H9 (cell line): ENCODE results near the gene HIGD1B. TPM values are rescaled to one million over a fixed set of nuclear protein-coding genes. Genes with fewer than 3 reads are reported as not detected.

ENCODE experiments used
- DNase-seq: peaks from one replicate; pipeline ENCODE4 v3.0.0-alpha.2; 2017
- H2AFZ ChIP-seq: one replicate; pipeline ENCODE4 v1.6.1; 2013; ENCODE audit warnings: mild to moderate bottlenecking, low read length, control low read depth, moderate library complexity
- H2AK5ac ChIP-seq: 2 replicates; pipeline ENCODE4 v1.6.1; 2013; ENCODE audit warnings: low read length, control low read depth, mixed read lengths; ENCODE audit not compliant: insufficient read length
- H2BK120ac ChIP-seq: one replicate; pipeline ENCODE4 v1.6.1; 2013; ENCODE audit warnings: low read depth, mild to moderate bottlenecking, low read length, control low read depth, inconsistent platforms; ENCODE audit not compliant: poor library complexity, severe bottlenecking
- H2BK12ac ChIP-seq: 2 replicates; pipeline ENCODE4 v1.6.1; 2013; ENCODE audit warnings: low read length, control low read depth, mixed read lengths, low read depth; ENCODE audit not compliant: insufficient read length
- H2BK15ac ChIP-seq: 2 replicates; pipeline ENCODE4 v1.6.1; 2013; ENCODE audit warnings: low read depth, low read length, control low read depth
- H2BK20ac ChIP-seq: one replicate; pipeline ENCODE4 v1.6.1; 2013; ENCODE audit warnings: low read depth, mild to moderate bottlenecking, low read length, control low read depth, inconsistent platforms; ENCODE audit not compliant: poor library complexity, severe bottlenecking
- H2BK5ac ChIP-seq: 2 replicates; pipeline ENCODE4 v1.6.1; 2013; ENCODE audit warnings: low read length, control low read depth, mixed read lengths; ENCODE audit not compliant: insufficient read length
- H3K14ac ChIP-seq: 2 replicates; pipeline ENCODE4 v1.6.1; 2013; ENCODE audit warnings: low read length, control low read depth; ENCODE audit not compliant: insufficient read depth
- H3K18ac ChIP-seq: 2 replicates; pipeline ENCODE4 v1.6.1; 2013; ENCODE audit warnings: low read depth, mild to moderate bottlenecking, mixed read lengths, low read length, control low read depth; ENCODE audit not compliant: insufficient read length
- H3K23ac ChIP-seq: 2 replicates; pipeline ENCODE4 v1.6.1; 2013; ENCODE audit warnings: low read length, control low read depth, mixed read lengths, low read depth; ENCODE audit not compliant: insufficient read length
- H3K23me2 ChIP-seq: 2 replicates; pipeline ENCODE4 v1.6.1; 2013; ENCODE audit warnings: low read depth, mild to moderate bottlenecking, mixed read lengths, low read length, control low read depth; ENCODE audit not compliant: insufficient read length, poor library complexity, severe bottlenecking
- H3K27ac ChIP-seq: 2 replicates; pipeline ENCODE4 v1.5.1; 2013; ENCODE audit warnings: low read length, control low read depth, mixed read lengths, low read depth; ENCODE audit not compliant: insufficient read length
- H3K27me3 ChIP-seq: 2 replicates; pipeline ENCODE4 v1.6.1; 2013; ENCODE audit warnings: low read length, control low read depth, inconsistent platforms; ENCODE audit not compliant: insufficient read depth
- H3K4ac ChIP-seq: 2 replicates; pipeline ENCODE4 v1.6.1; 2013; ENCODE audit warnings: low read depth, mild to moderate bottlenecking, control low read depth, inconsistent platforms, low read length, moderate library complexity
- H3K4me1 ChIP-seq: 2 replicates; pipeline ENCODE4 v1.6.1; 2013; ENCODE audit warnings: low read length, control low read depth, inconsistent platforms; ENCODE audit not compliant: insufficient read depth
- H3K4me2 ChIP-seq: 2 replicates; pipeline ENCODE4 v1.6.1; 2013; ENCODE audit warnings: low read length, control low read depth, mixed read lengths; ENCODE audit not compliant: insufficient read length, insufficient read depth
- H3K56ac ChIP-seq: 2 replicates; pipeline ENCODE4 v1.6.1; 2013; ENCODE audit warnings: low read depth, mild to moderate bottlenecking, mixed read lengths, low read length, control low read depth; ENCODE audit not compliant: insufficient read length
- H3K79me1 ChIP-seq: 2 replicates; pipeline ENCODE4 v1.6.1; 2013; ENCODE audit warnings: low read depth, mild to moderate bottlenecking, moderate library complexity, low read length, control low read depth, inconsistent platforms; ENCODE audit not compliant: insufficient read depth, poor library complexity, severe bottlenecking
- H3K79me2 ChIP-seq: 2 replicates; pipeline ENCODE4 v1.6.1; 2013; ENCODE audit warnings: low read length, control low read depth, inconsistent platforms; ENCODE audit not compliant: insufficient read depth
- H3K9ac ChIP-seq: 2 replicates; pipeline ENCODE4 v1.6.1; 2013; ENCODE audit warnings: low read length, control low read depth, mixed read lengths; ENCODE audit not compliant: insufficient read length; ENCODE audit errors: extremely low read depth
- H3K9me3 ChIP-seq: one replicate; pipeline ENCODE4 v1.6.1; 2013; ENCODE audit warnings: low read depth, low read length, inconsistent platforms; ENCODE audit not compliant: control insufficient read depth
- H3T11ph ChIP-seq: one replicate; pipeline ENCODE4 v1.6.1; 2013; ENCODE audit warnings: mild to moderate bottlenecking, low read length, control low read depth, inconsistent platforms
- H4K20me1 ChIP-seq: one replicate; pipeline ENCODE4 v1.6.1; 2013; ENCODE audit not compliant: control insufficient read depth, insufficient read length, insufficient read depth
- H4K5ac ChIP-seq: 2 replicates; pipeline ENCODE4 v1.6.1; 2013; ENCODE audit warnings: low read depth, mild to moderate bottlenecking, mixed read lengths, low read length, control low read depth; ENCODE audit not compliant: insufficient read length
- H4K8ac ChIP-seq: replicated peaks from 2 replicates; pipeline ENCODE4 v1.6.1; 2013; ENCODE audit warnings: low read length, control low read depth, mixed read lengths, low read depth; ENCODE audit not compliant: insufficient read length
- H4K91ac ChIP-seq: 2 replicates; pipeline ENCODE4 v1.6.1; 2013; ENCODE audit warnings: low read depth, mild to moderate bottlenecking, moderate library complexity, mixed read lengths, low read length, control low read depth; ENCODE audit not compliant: insufficient read length
- H3K27ac Mint-ChIP-seq, 3 experiments: 2 replicates in 2 of 3; 3 replicates in 1 of 3; pipeline ENCODE4 v1.8.0; 2020 to 2021; ENCODE audit warnings: mixed read lengths in 3 of 3, mild to moderate bottlenecking in 1 of 3, moderate library complexity in 1 of 3
- H3K27me3 Mint-ChIP-seq: 2 replicates; pipeline ENCODE4 v1.8.0; 2021; ENCODE audit warnings: low read depth, mild to moderate bottlenecking, moderate library complexity, mixed read lengths
- H3K36me3 Mint-ChIP-seq, 3 experiments: 2 replicates in 2 of 3; 3 replicates in 1 of 3; pipeline ENCODE4 v1.8.0; 2020 to 2021; ENCODE audit warnings: low read depth in 3 of 3, mixed read lengths in 3 of 3; ENCODE audit not compliant: insufficient read depth in 1 of 3
- H3K4me1 Mint-ChIP-seq, 2 experiments: 2 replicates each; pipeline ENCODE4 v1.8.0; 2020; ENCODE audit warnings: mixed read lengths in 2 of 2
- H3K4me3 Mint-ChIP-seq, 2 experiments: 2 replicates in 1 of 2; 3 replicates in 1 of 2; pipeline ENCODE4 v1.8.0; 2020 to 2021; ENCODE audit warnings: mild to moderate bottlenecking in 2 of 2, mixed read lengths in 2 of 2, moderate library complexity in 1 of 2
- H3K9me3 Mint-ChIP-seq, 2 experiments: 2 replicates in 1 of 2; 3 replicates in 1 of 2; pipeline ENCODE4 v1.8.0; 2020; ENCODE audit warnings: mild to moderate bottlenecking in 2 of 2, mixed read lengths in 2 of 2, moderate library complexity in 1 of 2
- WGBS: extraction: QIAGEN DNeasy Blood & Tissue Kit; methylation state at CpG from one replicate; pipeline ENCODE4 v1.1.7; 2013; ENCODE audit warnings: missing lambda C conversion rate, low lambda C conversion rate, mixed read lengths; ENCODE audit not compliant: insufficient read length; ENCODE audit errors: extremely low coverage; 5-methylcytosine and 5-hydroxymethylcytosine counted together
- total RNA-seq: library from RNA; stranded (reverse); gene quantifications from 2 replicates; pipeline ENCODE4 v1.2.1, GENCODE V29; 2021
- TF ChIP-seq, protein P1 (sequence below): fragments of 200-600 bp; sonication (generic); conservative IDR thresholded peaks from 3 replicates; pipeline ENCODE4 v1.8.0; 2021; ENCODE audit warnings: antibody characterized with exemption, mild to moderate bottlenecking

HIGD1B gene
- total RNA-seq, 1 experiment from 2014 or later = not detected

DNA sequence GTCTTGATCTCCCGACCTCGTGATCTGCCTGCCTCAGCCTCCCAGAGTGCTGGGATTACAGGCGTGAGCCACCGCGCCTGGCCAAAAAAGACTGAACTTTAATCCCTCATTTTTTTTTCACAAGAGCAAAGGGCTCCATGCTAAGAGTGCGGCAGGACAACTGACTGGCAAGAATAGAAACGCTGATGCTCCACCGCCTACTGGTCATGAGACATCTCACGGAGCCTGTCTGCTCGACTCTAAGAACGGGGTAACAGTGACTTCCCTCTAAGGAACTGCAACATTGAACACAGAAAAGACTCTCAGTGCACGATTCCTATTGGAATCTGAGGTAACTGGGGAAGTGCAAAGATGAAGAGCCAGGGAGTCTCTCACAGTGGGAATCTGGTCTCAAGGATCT, 23.9 kb downstream of the HIGD1B start:
- peaks cover 30 to 86% (median 61%) of the 10 kb centered on the region in 3 experiments for H3K36me3 Mint-ChIP-seq
- Histone ChIP-seq H4K91ac (no peak overlapping the region), H2AK5ac (no peak overlapping the region), H2BK120ac (no peak overlapping the region), H3K79me1 (no peaks in the 10 kb centered on the region), H2BK5ac (no peak overlapping the region), H4K5ac (no peak overlapping the region), H3K4ac (no peak overlapping the region), H3K4me2 (no peak overlapping the region), H2BK12ac (no peak overlapping the region), H3K27me3 (no peaks in the 10 kb centered on the region), H4K8ac (no peak overlapping the region), H4K20me1 (no peaks in the 10 kb centered on the region), H2AFZ (no peak overlapping the region), H3K9ac (no peak overlapping the region), H2BK20ac (no peak overlapping the region), H3K23me2 (no peaks in the 10 kb centered on the region), H3K23ac (no peak overlapping the region), H3K4me1 (no peaks in the 10 kb centered on the region), H3K18ac (no peak overlapping the region), H3K9me3 (no peaks in the 10 kb centered on the region), H3K27ac (no peak overlapping the region), H3T11ph (no peak overlapping the region), H2BK15ac (no peak overlapping the region), H3K14ac (no peak overlapping the region), H3K79me2 (no peaks in the 10 kb centered on the region), H3K56ac (no peak overlapping the region)
- no peaks in the 10 kb centered on the region for H3K9me3 Mint-ChIP-seq
- no peak overlapping the region for H3K27ac Mint-ChIP-seq
- WGBS = no CpG with 5 or more reads among the region's 12 CpGs
- no peaks in the 10 kb centered on the region for H3K4me1 Mint-ChIP-seq
- H3K27me3 Mint-ChIP-seq = no peaks in the 10 kb centered on the region
- no peak for DNase-seq
- H3K4me3 Mint-ChIP-seq = no peak overlapping the region
- TF ChIP-seq, protein P1, sequence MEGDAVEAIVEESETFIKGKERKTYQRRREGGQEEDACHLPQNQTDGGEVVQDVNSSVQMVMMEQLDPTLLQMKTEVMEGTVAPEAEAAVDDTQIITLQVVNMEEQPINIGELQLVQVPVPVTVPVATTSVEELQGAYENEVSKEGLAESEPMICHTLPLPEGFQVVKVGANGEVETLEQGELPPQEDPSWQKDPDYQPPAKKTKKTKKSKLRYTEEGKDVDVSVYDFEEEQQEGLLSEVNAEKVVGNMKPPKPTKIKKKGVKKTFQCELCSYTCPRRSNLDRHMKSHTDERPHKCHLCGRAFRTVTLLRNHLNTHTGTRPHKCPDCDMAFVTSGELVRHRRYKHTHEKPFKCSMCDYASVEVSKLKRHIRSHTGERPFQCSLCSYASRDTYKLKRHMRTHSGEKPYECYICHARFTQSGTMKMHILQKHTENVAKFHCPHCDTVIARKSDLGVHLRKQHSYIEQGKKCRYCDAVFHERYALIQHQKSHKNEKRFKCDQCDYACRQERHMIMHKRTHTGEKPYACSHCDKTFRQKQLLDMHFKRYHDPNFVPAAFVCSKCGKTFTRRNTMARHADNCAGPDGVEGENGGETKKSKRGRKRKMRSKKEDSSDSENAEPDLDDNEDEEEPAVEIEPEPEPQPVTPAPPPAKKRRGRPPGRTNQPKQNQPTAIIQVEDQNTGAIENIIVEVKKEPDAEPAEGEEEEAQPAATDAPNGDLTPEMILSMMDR = no peak
